K562 (cell line): Measurements from ENCODE around the gene ZNF609. TPM values are rescaled to one million over a fixed set of nuclear protein-coding genes. Genes with fewer than 3 reads are reported as not detected.

ENCODE experiments used
- ATAC-seq: fragments of 200-7000 bp; cut with Tn5 transposase; 3 replicates; pipeline ENCODE4 v1.9.1; 2020; ENCODE audit warnings: moderate library complexity
- BruUV-seq: library from RNA; stranded (reverse); fragments of 400-500 nt; replicated peaks from 2 replicates; lab custom pipeline; 2021; lab: Mats Ljungman, UMichigan
- CTCF ChIA-PET: fragments of 300-600 bp; formaldehyde crosslinking; extraction: SDS; loops from one replicate; lab custom pipeline; 2021; ENCODE audit warnings: low intra/inter-chr PET ratio; lab: Yijun Ruan, JAX
- POLR2A ChIA-PET: fragments of 300-600, 350-650 bp; sonication (Branson Sonifier 250); formaldehyde crosslinking; extraction: SDS; loops from one replicate; lab custom pipeline; 2021; ENCODE audit warnings: antibody characterized with exemption, inconsistent platforms; lab: Yijun Ruan, JAX
- DNase-seq, 4 experiments: peaks; one replicate each; pipeline versions ENCODE4 v3.0.0 to v3.0.0-alpha.2; 2011 to 2018; ENCODE audit warnings: low spot score in 3 of 4, mixed read lengths in 3 of 4; ENCODE audit errors: extremely low read depth in 1 of 4
- FAIRE-seq: peaks from 2 replicates; lab custom pipeline; 2011; peaks lifted over from hg19 to GRCh38; lab: Jason Lieb, UNC
- H2AFZ ChIP-seq: 2 replicates; pipeline ENCODE4 v1.6.0; 2011; ENCODE audit warnings: low read depth, low read length, control low read depth, inconsistent platforms
- H3K27ac ChIP-seq: fragments of 200-600 bp; 3 replicates; pipeline ENCODE4 v1.8.0; 2011; ENCODE audit warnings: low read depth, mild to moderate bottlenecking, control low read depth, inconsistent platforms, low read length, moderate library complexity, mixed read lengths; ENCODE audit errors: extremely low read depth
- H3K27me3 ChIP-seq, 2 experiments: fragments of 300-600 bp in 1 of 2; 2 replicates in 1 of 2; 3 replicates in 1 of 2; pipeline versions ENCODE4 v1.6.0 to v1.8.0; 2011; ENCODE audit warnings: inconsistent platforms in 2 of 2, low read length in 2 of 2, mild to moderate bottlenecking in 1 of 2, mixed read lengths in 1 of 2, moderate library complexity in 1 of 2; ENCODE audit not compliant: control insufficient read depth in 2 of 2, insufficient read depth in 2 of 2
- H3K36me3 ChIP-seq: fragments of 300-600 bp; 3 replicates; pipeline ENCODE4 v1.8.0; 2011; ENCODE audit warnings: mild to moderate bottlenecking, low read length, inconsistent platforms; ENCODE audit not compliant: control insufficient read depth, insufficient read depth
- H3K4me1 ChIP-seq, 2 experiments: fragments of 200-600 bp in 1 of 2; replicated peaks in 1 of 2; 2 replicates in 1 of 2; 3 replicates in 1 of 2; pipeline versions ENCODE4 v1.5.1 to v1.8.0; 2011; ENCODE audit warnings: inconsistent platforms in 2 of 2, low read length in 2 of 2, mild to moderate bottlenecking in 1 of 2, mixed read lengths in 1 of 2, moderate library complexity in 1 of 2; ENCODE audit not compliant: control insufficient read depth in 2 of 2, insufficient read depth in 2 of 2
- H3K4me2 ChIP-seq: 2 replicates; pipeline ENCODE4 v1.6.1; 2011; ENCODE audit warnings: low read length, control low read depth, inconsistent platforms, mixed read lengths; ENCODE audit not compliant: insufficient read depth
- H3K4me3 ChIP-seq: fragments of 200-600 bp; sonication (generic), shearing (Covaris generic); 2 replicates; pipeline ENCODE4 v1.5.1; 2016; ENCODE audit warnings: control low read depth, inconsistent platforms
- H3K79me2 ChIP-seq: fragments of 200-600 bp; 3 replicates; pipeline ENCODE4 v1.8.0; 2011; ENCODE audit warnings: low read length, inconsistent platforms; ENCODE audit not compliant: control insufficient read depth, insufficient read depth
- H3K9ac ChIP-seq, 2 experiments: 2 replicates each; pipeline versions ENCODE4 v1.6.0 to v1.6.1; 2011; ENCODE audit warnings: low read depth in 2 of 2, low read length in 2 of 2, control low read depth in 1 of 2, inconsistent platforms in 1 of 2, mild to moderate bottlenecking in 1 of 2, mixed read lengths in 1 of 2; ENCODE audit not compliant: insufficient read depth in 1 of 2
- H3K9me1 ChIP-seq: one replicate; pipeline ENCODE4 v1.6.0; 2011; ENCODE audit warnings: inconsistent platforms, mild to moderate bottlenecking, low read length, moderate library complexity; ENCODE audit not compliant: control insufficient read depth, insufficient read depth
- H3K9me3 ChIP-seq: replicated peaks from 2 replicates; pipeline ENCODE4 v1.5.1; 2011; ENCODE audit warnings: low read depth, low read length, inconsistent platforms; ENCODE audit not compliant: control insufficient read depth, insufficient read depth
- H4K20me1 ChIP-seq: replicated peaks from 2 replicates; pipeline ENCODE4 v1.6.1; 2011; ENCODE audit warnings: low read length, inconsistent platforms, mixed read lengths; ENCODE audit not compliant: control insufficient read depth, insufficient read depth
- COPS2 ChIP-seq: fragments of 450-650 bp; conservative IDR thresholded peaks from 2 replicates; pipeline ENCODE4 v1.6.1; 2016; ENCODE audit warnings: mild to moderate bottlenecking, moderate library complexity
- DIDO1 ChIP-seq: fragments of 450-650 bp; IDR thresholded peaks from 2 replicates; pipeline ENCODE4 v1.6.1; 2016; ENCODE audit warnings: low read depth, missing biosample characterization, missing genetic modification characterization
- HDAC6 ChIP-seq: IDR thresholded peaks from 2 replicates; pipeline ENCODE4 v1.6.1; 2012; ENCODE audit warnings: low read depth, mild to moderate bottlenecking, control low read depth, inconsistent platforms, low read length, moderate library complexity
- RBFOX2 ChIP-seq: fragments of 200-400 bp; formaldehyde crosslinking; IDR thresholded peaks from 2 replicates; pipeline ENCODE4 v1.6.1; 2017; ENCODE audit warnings: low read depth, mild to moderate bottlenecking, low read length, moderate library complexity
- RBM22 ChIP-seq: fragments of 200-400 bp; formaldehyde crosslinking; IDR thresholded peaks from 2 replicates; pipeline ENCODE4 v1.6.1; 2018; ENCODE audit warnings: low read length, low read depth; ENCODE audit not compliant: poor library complexity, severe bottlenecking
- TEAD1 ChIP-seq, 2 experiments: fragments of 450-650 bp in 1 of 2; sonication (generic) in 1 of 2; formaldehyde crosslinking; IDR thresholded peaks; 2 replicates each; pipeline versions ENCODE4 v1.4.0 to v1.8.0; 2020 to 2022; ENCODE audit warnings: mild to moderate bottlenecking in 2 of 2, missing genetic modification reagents in 1 of 2
- THRAP3 ChIP-seq: fragments of 450-650 bp; IDR thresholded peaks from 2 replicates; pipeline ENCODE4 v1.6.1; 2016; ENCODE audit warnings: mild to moderate bottlenecking, inconsistent platforms, borderline replicate concordance
- ZNF140 ChIP-seq: fragments of 250-450 bp; sonication (Bioruptor Pico); IDR thresholded peaks from 2 replicates; pipeline ENCODE4 v1.8.0; 2021; ENCODE audit warnings: moderate library complexity, mild to moderate bottlenecking, inconsistent platforms
- ZNF224 ChIP-seq: sonication (generic); formaldehyde crosslinking; IDR thresholded peaks from 2 replicates; pipeline ENCODE4 v1.8.0; 2022; ENCODE audit warnings: mild to moderate bottlenecking, missing genetic modification reagents
- WGBS: fragments of 100-300 bp; shearing (Covaris generic); methylation state at CpG from one replicate; pipeline ENCODE4 v1.1.6; 2016; ENCODE audit warnings: low coverage, mixed read lengths; ENCODE audit not compliant: insufficient coverage; ENCODE audit errors: missing lambda C conversion rate; 5-methylcytosine and 5-hydroxymethylcytosine counted together
- in situ Hi-C: fragments of 300-500 bp; cut with MboI; formaldehyde crosslinking; loops from 4 replicates; pipeline ENCODE4 v1.15.0; 2018; ENCODE audit warnings: inconsistent platforms, mixed read lengths
- intact Hi-C: fragments of 100-400 bp; cut with micrococcal nuclease; formaldehyde crosslinking; loops from 2 replicates; pipeline ENCODE4 v1.14.2; 2022
- polyA plus RNA-seq, 8 experiments: library from polyadenylated mRNA; depleted of rRNA in 4 of 8; stranded (reverse) in 5 of 8; unstranded in 3 of 8; fragments of >200 nt; fragmentation: Nextera tagmentation in 2 of 8; fragmentation: Illumina TruSeq in 1 of 8; extraction: Ambion mirVana in 2 of 8; extraction: Trizol in 1 of 8; gene quantifications; 2 replicates each; pipeline versions ENCODE4 v1.2.1 to v1.2.3, GENCODE V29; 2011 to 2014; ENCODE audit warnings: inconsistent platforms in 1 of 8, missing spikeins in 1 of 8
- total RNA-seq, 7 experiments: library from RNA; depleted of rRNA in 6 of 7; stranded (reverse); fragments of >200 nt in 6 of 7; fragmentation: Illumina TruSeq in 2 of 7; extraction: Trizol in 2 of 7; gene quantifications; 2 replicates each; pipeline versions ENCODE4 v1.2.1 to v1.2.3, GENCODE V29; 2011 to 2021; ENCODE audit warnings: low replicate concordance in 1 of 7

The ZNF609 gene
- total and polyA plus RNA-seq, 9 of the 15 experiments (the other 6 are each of a cell fraction or from before 2014, with no cell fraction given) = 3.0 to 38.7 (median 17.8) TPM

DNA sequence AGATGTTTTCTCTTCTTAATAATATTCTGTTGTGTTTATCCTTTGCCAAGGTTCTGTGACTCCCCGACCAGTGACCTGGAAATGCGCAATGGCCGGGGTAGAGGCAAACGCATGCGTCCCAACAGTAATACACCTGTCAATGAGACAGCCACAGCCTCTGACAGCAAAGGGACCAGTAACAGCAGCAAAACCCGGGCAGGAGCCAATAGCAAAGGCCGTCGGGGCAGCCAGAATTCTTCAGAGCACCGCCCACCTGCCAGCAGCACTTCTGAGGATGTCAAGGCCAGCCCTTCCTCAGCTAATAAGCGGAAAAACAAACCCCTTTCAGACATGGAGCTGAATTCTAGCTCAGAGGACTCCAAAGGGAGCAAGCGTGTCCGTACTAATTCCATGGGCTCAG lies 213.5 kb downstream of the ZNF609 start:
- no peak for ATAC-seq
- no peak for TF ChIP-seq ZNF224 (CRISPR knock-in tag)
- TF ChIP-seq RBM22 = no peak
- no peak for TF ChIP-seq HDAC6
- TF ChIP-seq RBFOX2 = no peak
- TF ChIP-seq COPS2 = no peak
- TF ChIP-seq ZNF140 (CRISPR knock-in tag) = no peak
- TF ChIP-seq DIDO1 = no peak
- no peak for TF ChIP-seq TEAD1 (CRISPR knock-in tag; IDR thresholded peaks at IDR 0.05)
- TF ChIP-seq THRAP3 = no peak
- intact Hi-C loops (no loop called here), in situ Hi-C loops (loop anchor here (25.0 kb wide), 1 partner anchor 462 kb away; no protein-coding TSS in a partner anchor)
- ChIA-PET POLR2A (interaction anchor here (1.4 kb wide), 1 partner anchor 34 kb away, joined by 3 read pairs; no protein-coding TSS in a partner anchor), CTCF (no interaction called here)
- no peaks in the 10 kb centered on the region for H3K9me3 ChIP-seq
- H2AFZ ChIP-seq = no peak overlapping the region
- DNase-seq = no peak
- no TSS peak for BruUV-seq
- H3K9ac ChIP-seq = no peak overlapping the region
- no peaks in the 10 kb centered on the region for H3K79me2 ChIP-seq
- no peak for FAIRE-seq
- H3K27me3 ChIP-seq = no peaks in the 10 kb centered on the region
- H3K27ac ChIP-seq = no peak overlapping the region
- no peak overlapping the region for H3K4me2 ChIP-seq
- H4K20me1 ChIP-seq = no peaks in the 10 kb centered on the region
- no peak overlapping the region for H3K4me3 ChIP-seq
- 93% methylated on average over 12 of the region's 12 CpGs for WGBS
- H3K4me1 ChIP-seq = no peaks in the 10 kb centered on the region; a peak in 1 of 5 replicates
- H3K9me1 ChIP-seq = no peaks in the 10 kb centered on the region
- H3K36me3 ChIP-seq = peaks cover 57% of the 10 kb centered on the region; the same call in 2 of the 3 replicates
